ENCODE measurements around the gene NOL4L.

NOL4L gene

GRCh38 chr20:32484958-32485769 lies 100.0 kb downstream of the NOL4L start:
- peak overlapping the region; percentile 63 for H3K4me3 ChIP-seq (ENCODE audit: low read length)
- TF ChIP-seq CTCF (conservative IDR thresholded peaks at IDR 0.05; ENCODE audit: low read depth, low read length): peak; percentile 88
- DNase-seq (ENCODE audit: low read depth): no peak

GRCh38 chr20:32484225-32484957 lies 100.7 kb downstream of the NOL4L start:
- no peak for TF ChIP-seq CTCF (conservative IDR thresholded peaks at IDR 0.05; ENCODE audit: low read depth, low read length)
- H3K4me3 ChIP-seq (ENCODE audit: low read length): peak overlapping the region; percentile 63
- no peak for DNase-seq (ENCODE audit: low read depth)

GRCh38 chr20:32483351-32484224 lies 101.5 kb downstream of the NOL4L start:
- DNase-seq (ENCODE audit: low read depth): no peak
- peak overlapping the region; percentile 78 for H3K4me3 ChIP-seq (ENCODE audit: low read length)
- no peak for TF ChIP-seq CTCF (conservative IDR thresholded peaks at IDR 0.05; ENCODE audit: low read depth, low read length)

- H3K4me3 ChIP-seq (ENCODE audit: low read length): peak overlapping the region; percentile 78
- DNase-seq (ENCODE audit: low read depth): no peak
- TF ChIP-seq CTCF (conservative IDR thresholded peaks at IDR 0.05; ENCODE audit: low read depth, low read length): no peak
Observed at GRCh38 chr20:32482442-32483261, 102.5 kb downstream of the NOL4L start.

- DNase-seq (ENCODE audit: low read depth): no peak
- peak overlapping the region; percentile 78 for H3K4me3 ChIP-seq (ENCODE audit: low read length)
- no peak for TF ChIP-seq CTCF (conservative IDR thresholded peaks at IDR 0.05; ENCODE audit: low read depth, low read length)
Observed at GRCh38 chr20:32482143-32482441, 103.0 kb downstream of the NOL4L start.

GRCh38 chr20:32481311-32482142 lies 103.6 kb downstream of the NOL4L start:
- DNase-seq (ENCODE audit: low read depth): no peak
- peak overlapping the region; percentile 78 for H3K4me3 ChIP-seq (ENCODE audit: low read length)
- no peak for TF ChIP-seq CTCF (conservative IDR thresholded peaks at IDR 0.05; ENCODE audit: low read depth, low read length)
